ENCODE results near the gene NOS1AP. TPM values are rescaled to one million over a fixed set of nuclear protein-coding genes. Genes with fewer than 3 reads are reported as not detected.

Gene NOS1AP
- total RNA-seq, 2 experiments from 2014 or later: 0.18 TPM

GRCh38 chr1:162089748-162090147 lies 20.3 kb downstream of the NOS1AP start:
- CTCF ChIA-PET: no interaction called here
- no peak for ATAC-seq

GRCh38 chr1:162090378-162090777 lies 20.9 kb downstream of the NOS1AP start:
- no peaks in the 10 kb centered on the region for H3K9me3 Mint-ChIP-seq

More at GRCh38 chr1:162089748-162090147, 20.3 kb downstream of the NOS1AP start:
- no peak overlapping the region for H3K27ac Mint-ChIP-seq
- no peak overlapping the region for H3K4me3 Mint-ChIP-seq
- no peaks in the 10 kb centered on the region for H3K36me3 Mint-ChIP-seq (ENCODE audit: low read depth)
- TF ChIP-seq CTCF (IDR thresholded peaks at IDR 0.05): no peak
- H3K4me1 Mint-ChIP-seq (ENCODE audit: low read depth): no peaks in the 10 kb centered on the region
- POLR2A ChIA-PET: interaction anchor here (0.6 kb wide), 1 partner anchor 35 kb away, joined by 3 read pairs; no protein-coding TSS in a partner anchor
- peaks cover 15% of the 10 kb centered on the region for H3K27me3 Mint-ChIP-seq
- no peak for DNase-seq
- intact Hi-C loops (cut with micrococcal nuclease): no loop called here
- H3K9me3 Mint-ChIP-seq: no peaks in the 10 kb centered on the region

GRCh38 chr1:162091681-162092524 lies 22.4 kb downstream of the NOS1AP start:
- ATAC-seq: no peak
- intact Hi-C loops (cut with micrococcal nuclease): no loop called here
- H3K27me3 Mint-ChIP-seq: peaks cover 14% of the 10 kb centered on the region
- no peak overlapping the region for H3K4me3 Mint-ChIP-seq
- no peaks in the 10 kb centered on the region for H3K36me3 Mint-ChIP-seq (ENCODE audit: low read depth)
- no peak for DNase-seq
- H3K27ac Mint-ChIP-seq: no peak overlapping the region
- no peak for TF ChIP-seq CTCF (IDR thresholded peaks at IDR 0.05)
- no peaks in the 10 kb centered on the region for H3K9me3 Mint-ChIP-seq
- no peaks in the 10 kb centered on the region for H3K4me1 Mint-ChIP-seq (ENCODE audit: low read depth)
- ChIA-PET CTCF (no interaction called here), POLR2A (no interaction called here)

More at GRCh38 chr1:162090378-162090777, 20.9 kb downstream of the NOS1AP start:
- Mint-ChIP-seq H3K36me3 (ENCODE audit: low read depth) (no peaks in the 10 kb centered on the region), H3K4me3 (no peak overlapping the region), H3K4me1 (ENCODE audit: low read depth) (no peaks in the 10 kb centered on the region), H3K27ac (no peak overlapping the region), H3K27me3 (peaks cover 16% of the 10 kb centered on the region)
- DNase-seq (no peak), ATAC-seq (no peak)
- no peak for TF ChIP-seq CTCF (IDR thresholded peaks at IDR 0.05)
- CTCF ChIA-PET: no interaction called here
- intact Hi-C loops (cut with micrococcal nuclease): no loop called here
- POLR2A ChIA-PET: interaction anchor here (0.6 kb wide), 1 partner anchor 34 kb away, joined by 3 read pairs; no protein-coding TSS in a partner anchor

GRCh38 chr1:162093095-162093494 lies 23.6 kb downstream of the NOS1AP start:
- TF ChIP-seq CTCF (IDR thresholded peaks at IDR 0.05): no peak
- H3K27me3 Mint-ChIP-seq: peaks cover 14% of the 10 kb centered on the region
- no peak overlapping the region for H3K4me3 Mint-ChIP-seq
- DNase-seq (no peak), ATAC-seq (no peak)
- ChIA-PET CTCF (no interaction called here), POLR2A (no interaction called here)
- H3K4me1 Mint-ChIP-seq (ENCODE audit: low read depth): no peaks in the 10 kb centered on the region
- intact Hi-C loops (cut with micrococcal nuclease): no loop called here
- peaks cover 1% of the 10 kb centered on the region for H3K9me3 Mint-ChIP-seq
- H3K36me3 Mint-ChIP-seq (ENCODE audit: low read depth): no peaks in the 10 kb centered on the region
- no peak overlapping the region for H3K27ac Mint-ChIP-seq

GRCh38 chr1:162094271-162094670 lies 24.8 kb downstream of the NOS1AP start:
- Mint-ChIP-seq H3K27ac (no peak overlapping the region), H3K4me3 (no peak overlapping the region), H3K27me3 (peaks cover 16% of the 10 kb centered on the region), H3K36me3 (ENCODE audit: low read depth) (no peaks in the 10 kb centered on the region), H3K4me1 (ENCODE audit: low read depth) (no peaks in the 10 kb centered on the region), H3K9me3 (peaks cover 1% of the 10 kb centered on the region)
- intact Hi-C loops (cut with micrococcal nuclease): no loop called here
- no peak for ATAC-seq
- DNase-seq: no peak
- TF ChIP-seq CTCF (IDR thresholded peaks at IDR 0.05): no peak
- ChIA-PET CTCF (no interaction called here), POLR2A (no interaction called here)

Measured in activated CD8-positive, alpha-beta T cell treated with anti-CD3 and anti-CD28 coated beads for 36 hours (primary cell).